IPS-NIHi11 (cell line): Measurements from ENCODE around the gene OSMR.

Source experiments
- DNase-seq: peaks from one replicate; pipeline ENCODE4 v3.0.0; 2012; ENCODE audit warnings: mixed read lengths, low spot score

OSMR gene

DNA sequence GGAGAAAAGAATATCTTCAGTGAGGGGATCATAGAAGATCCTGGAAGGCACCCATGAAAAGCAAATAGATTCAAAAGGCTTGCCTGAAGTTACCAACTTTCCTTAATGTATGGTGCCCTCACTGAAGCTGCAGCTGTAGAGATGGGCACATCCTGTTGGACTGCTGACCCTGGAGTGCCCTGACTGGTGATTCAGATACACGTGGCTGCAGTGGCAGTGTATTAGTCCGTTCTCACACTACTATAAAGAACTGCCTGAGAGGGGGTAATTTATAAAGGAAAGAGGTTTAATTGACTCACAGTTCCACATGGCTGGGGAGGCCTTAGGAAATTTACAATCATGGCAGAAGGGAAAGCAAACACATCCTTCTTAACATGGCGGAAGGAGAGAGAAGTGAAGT is 80.3 kb downstream of the OSMR start:
- no peak for DNase-seq

DNA sequence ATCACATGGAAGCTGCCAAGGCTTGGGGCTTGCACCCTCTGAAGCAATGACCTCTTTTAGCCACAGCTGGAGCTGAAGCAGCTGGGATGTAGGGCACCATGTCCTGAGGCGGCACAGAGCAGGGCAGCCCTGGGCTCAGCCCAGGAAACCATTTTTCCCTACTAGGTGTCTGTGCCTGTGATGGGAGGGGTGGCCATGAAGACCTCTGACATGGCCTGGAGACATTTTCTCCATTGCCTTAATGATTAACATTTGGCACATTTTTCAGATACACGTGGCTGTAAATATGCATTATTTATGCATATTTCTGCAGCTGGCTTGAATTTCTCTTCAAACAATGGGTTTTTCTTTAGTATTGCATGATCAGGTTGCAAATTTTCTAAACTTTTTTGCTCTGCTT is 81.7 kb downstream of the OSMR start:
- no peak for DNase-seq

DNA sequence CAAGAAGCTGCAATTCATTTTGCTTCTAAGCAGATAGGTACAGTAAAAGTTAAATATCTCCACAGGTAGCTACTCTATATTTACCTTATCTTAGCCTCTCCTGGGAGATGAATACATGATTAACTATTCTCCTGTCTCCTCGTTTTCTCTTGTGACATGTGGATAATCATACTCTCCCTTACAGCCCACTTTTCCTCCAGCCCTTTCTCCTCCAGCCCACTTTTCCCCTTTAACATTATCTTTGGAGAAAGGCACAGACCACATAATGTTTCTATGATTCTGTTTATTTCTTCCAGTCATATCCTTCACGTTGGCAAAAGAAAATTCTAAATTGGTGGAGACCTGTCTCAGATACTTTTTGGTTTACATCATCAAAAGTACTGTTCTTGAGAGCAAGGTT is 84.0 kb downstream of the OSMR start:
- no peak for DNase-seq

DNA sequence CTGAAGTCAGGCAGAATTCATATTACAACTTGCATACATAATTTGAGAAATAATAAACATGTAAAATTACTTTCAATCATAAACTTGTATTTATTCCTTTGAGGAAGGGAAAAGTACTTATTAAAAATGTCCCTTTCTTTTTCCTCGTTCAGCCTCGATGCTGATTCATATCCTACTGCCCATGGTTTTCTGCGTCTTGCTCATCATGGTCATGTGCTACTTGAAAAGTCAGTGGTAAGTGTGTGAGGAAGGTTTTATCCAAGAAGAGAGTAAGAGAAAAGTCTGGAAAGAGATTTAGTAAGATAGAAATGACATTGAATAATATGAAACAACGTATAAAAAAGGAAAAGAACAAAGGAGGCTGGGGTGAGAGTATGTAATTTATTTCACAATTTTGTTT is 85.9 kb downstream of the OSMR start:
- DNase-seq, result no peak

DNA sequence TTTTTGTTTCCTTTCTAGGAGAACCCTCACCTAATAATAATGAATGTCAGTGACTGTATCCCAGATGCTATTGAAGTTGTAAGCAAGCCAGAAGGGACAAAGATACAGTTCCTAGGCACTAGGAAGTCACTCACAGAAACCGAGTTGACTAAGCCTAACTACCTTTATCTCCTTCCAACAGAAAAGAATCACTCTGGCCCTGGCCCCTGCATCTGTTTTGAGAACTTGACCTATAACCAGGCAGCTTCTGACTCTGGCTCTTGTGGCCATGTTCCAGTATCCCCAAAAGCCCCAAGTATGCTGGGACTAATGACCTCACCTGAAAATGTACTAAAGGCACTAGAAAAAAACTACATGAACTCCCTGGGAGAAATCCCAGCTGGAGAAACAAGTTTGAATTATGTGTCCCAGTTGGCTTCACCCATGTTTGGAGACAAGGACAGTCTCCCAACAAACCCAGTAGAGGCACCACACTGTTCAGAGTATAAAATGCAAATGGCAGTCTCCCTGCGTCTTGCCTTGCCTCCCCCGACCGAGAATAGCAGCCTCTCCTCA is 87.1 kb downstream of the OSMR start:
- no peak for DNase-seq

DNA sequence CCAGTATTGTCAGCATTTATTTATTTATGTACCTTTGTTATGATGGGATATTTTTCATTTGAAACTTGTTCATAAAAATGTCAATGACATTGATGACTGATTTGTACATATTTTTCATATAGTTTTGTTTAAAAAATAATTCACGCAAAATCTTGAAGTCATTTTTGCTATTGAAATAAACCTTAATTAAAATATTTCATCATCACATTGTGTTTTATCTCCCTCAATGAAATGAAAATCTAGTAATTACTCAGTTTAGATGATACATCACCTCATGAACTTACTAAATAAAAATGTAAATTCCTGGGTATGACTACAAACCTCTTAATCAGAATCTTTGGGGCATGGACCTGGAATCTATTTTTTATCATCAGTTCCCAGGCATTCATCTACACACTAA is 89.6 kb downstream of the OSMR start:
- no peak for DNase-seq

DNA sequence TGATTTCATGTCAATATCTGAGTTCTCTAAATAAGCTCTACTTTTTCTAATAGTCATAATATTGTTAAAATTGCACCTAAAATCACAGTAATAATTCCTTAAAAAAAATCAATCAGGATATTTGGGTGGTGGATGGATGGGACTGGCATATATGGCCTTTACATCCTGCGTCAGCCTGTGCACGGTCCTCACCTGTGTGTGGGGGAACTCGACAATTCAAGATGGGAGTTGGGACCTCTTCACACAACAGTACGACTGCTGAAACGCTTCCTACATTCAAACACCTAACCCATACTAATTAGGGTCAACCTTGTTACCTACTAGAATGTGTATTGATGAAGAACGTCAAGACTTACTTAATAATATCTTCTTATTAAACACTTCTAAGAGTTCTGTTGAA is 90.5 kb downstream of the OSMR start:
- DNase-seq, result no peak

DNA sequence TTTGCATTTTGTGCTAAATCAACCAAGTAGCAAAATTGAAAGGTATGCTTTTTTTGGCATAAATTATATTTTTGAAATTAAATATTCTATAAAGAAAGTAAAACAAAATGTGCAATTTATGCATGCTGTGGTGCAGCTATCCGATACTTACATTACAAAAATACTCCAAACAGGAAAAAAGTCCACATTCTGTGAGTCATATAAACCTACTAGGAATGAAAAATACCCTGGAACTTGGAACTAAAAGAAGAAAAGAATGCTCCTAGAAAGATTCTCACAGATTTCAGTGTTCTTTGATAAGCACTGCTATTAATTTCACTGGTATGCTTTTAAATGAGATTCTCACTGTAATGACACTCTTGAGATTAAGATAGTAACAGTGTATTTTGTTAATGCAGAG is 92.6 kb downstream of the OSMR start:
- DNase-seq, result no peak

DNA sequence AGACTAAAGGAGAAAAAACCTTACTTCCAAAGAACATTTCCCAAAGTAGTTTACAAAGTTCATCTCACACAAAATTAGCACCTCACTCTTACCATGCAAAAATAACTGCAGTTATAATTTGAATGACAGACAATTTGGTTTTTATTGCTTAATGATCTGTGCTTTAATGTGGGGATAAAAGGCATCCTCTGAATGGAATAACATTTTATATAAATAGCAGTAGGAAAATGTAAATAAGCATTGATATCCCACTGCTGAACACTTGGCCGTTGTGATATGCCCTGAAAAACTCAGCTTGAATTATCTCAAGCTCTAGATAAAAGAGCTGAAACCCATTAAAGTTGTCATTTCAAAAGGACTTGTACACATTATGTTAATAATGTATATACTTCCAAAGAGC is 93.2 kb downstream of the OSMR start:
- no peak for DNase-seq

DNA sequence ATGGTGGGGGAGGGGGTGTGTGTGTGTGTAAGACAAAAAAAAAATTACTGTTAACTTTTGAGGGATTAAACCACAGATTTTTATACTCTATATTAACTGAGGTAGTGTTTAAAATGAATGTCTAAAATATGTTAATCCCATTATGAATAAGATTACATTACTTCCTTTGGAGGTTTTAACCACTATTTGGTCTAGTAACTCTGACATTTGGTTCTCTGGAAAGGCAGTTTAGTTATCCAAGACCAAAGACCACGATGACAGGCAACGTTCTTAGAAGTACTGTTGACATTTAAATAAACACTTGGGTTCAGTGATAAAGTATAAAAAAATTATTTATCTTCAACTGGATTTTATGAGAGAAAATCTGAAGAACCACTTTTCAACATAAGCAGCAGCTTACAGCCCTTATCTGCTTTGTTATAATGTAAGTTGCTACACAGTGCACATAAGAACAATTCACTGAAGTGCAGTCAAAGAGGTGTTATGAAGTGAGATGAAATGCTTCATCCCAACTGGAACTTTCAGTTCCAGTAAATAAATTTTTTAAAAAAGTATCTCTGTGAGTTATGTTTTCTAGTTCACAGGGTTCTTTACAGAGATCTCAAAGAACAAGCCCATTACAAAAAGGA is 94.5 kb downstream of the OSMR start:
- DNase-seq, result no peak

DNA sequence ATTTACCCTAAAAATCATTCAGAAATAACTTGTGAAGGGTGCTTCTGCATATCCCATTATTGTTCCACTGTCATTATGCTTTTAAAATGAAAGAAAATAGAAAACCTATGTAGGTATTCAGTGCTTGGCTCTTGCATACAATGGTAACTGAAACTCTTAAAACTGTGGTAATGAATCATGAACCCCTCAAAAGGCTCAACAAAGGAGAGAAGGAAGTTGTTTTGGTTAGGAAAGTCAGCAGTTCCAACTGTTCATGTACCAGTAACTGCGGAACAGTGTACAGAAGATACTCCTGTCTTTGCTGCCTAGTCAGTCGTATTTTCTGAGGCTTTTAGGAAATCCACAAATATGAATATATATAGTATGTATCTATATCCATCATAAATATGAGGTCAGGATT is 96.1 kb downstream of the OSMR start:
- DNase-seq, result no peak

DNA sequence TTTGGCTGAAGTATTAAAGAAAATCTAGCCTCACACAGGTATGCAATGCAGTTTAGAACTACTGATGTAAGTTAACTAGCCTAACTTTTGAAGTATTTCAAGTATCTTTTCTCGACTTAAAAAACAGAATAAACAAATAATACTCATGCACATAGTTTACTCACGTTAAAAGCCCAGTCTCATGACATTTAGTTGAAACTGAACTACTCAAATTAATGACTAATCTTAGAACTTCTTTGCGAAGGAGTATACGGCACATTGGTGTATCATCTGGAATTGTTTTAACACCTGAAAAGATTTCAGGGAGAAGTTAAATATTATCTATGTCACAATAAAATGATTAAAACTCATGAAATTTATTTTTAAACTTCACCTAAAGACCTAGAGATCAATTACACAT is 98.5 kb downstream of the OSMR start:
- no peak for DNase-seq

DNA sequence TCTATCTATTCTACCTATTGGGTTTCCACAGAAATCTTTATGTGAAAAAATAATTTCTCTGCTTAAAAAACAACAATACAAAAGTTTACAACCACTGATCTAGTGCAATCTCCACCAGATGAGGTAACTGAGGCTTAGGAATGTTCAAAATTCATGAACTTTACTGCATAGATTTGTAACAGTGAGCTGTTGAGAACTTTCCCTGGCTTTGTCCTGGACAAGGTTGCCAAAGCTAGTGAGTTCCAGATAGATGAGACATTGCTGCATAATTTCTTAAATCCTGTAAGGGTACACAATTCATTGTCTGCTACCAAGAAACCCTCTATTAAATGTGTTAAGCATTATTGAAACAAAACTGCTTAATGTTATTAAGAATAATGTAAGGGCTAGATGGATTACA is 102.7 kb downstream of the OSMR start:
- no peak for DNase-seq

DNA sequence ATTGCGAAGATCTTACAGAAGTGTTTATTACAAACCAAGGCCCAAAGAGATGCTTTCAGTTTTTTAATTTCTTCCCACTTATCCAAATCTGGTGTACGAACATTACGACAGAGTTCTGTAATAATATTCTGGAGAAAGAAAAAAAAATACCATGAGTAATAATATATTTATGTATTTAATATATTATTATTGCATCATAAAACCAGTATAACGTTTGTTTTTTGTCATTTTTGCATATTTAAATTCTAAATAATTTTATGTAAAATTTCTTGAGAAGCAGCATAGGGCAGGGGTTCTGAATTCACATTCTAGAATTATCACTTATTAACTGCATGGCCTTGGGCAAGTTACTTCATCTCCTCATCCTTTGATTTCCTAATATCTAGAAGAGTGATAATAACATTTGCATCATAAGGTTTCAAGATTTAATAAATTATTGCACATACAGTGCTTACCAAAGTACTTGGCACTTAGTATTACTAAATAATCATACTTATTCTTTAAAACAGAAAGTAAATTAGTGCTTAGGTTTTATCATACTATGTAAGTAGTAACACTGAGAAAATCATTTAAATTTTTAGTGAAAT is 107.7 kb downstream of the OSMR start:
- no peak for DNase-seq

DNA sequence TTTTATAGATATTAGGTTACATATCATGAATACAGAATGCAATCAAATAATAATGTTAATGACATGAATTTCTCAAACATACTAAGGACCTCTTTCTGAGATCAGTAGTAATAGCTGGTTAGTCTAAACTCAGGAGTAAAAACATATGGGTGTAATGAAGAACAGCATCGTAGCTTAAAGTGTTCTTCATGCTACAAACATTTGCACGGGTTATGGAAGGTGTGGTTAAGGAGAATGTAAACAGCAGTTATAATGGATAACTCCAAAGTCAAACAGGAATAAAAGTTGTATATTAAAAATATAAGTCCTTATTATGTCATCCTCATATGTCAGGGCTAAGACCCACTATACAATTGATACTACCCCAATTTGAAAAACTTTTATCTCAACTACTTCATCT is 115.9 kb downstream of the OSMR start:
- no peak for DNase-seq

DNA sequence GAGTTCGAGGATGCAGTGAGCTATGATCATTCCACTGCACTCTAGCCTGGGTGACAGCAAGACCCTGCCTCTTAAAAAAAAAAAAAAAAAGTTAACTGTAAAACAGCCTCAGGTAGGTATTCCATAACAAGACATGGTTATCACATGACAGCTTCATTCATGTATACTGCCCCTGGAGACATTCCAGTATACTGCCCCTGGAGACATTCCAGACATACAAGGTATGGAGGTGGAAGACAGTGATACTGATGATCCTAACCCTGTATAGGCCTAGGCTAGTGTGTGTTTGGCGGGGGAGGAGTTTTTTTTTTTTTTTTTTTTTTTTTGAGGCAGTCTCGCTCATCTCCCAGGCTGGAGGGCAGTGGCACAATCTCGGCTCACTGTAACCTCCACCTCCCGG is 122.9 kb downstream of the OSMR start:
- no peak for DNase-seq

DNA sequence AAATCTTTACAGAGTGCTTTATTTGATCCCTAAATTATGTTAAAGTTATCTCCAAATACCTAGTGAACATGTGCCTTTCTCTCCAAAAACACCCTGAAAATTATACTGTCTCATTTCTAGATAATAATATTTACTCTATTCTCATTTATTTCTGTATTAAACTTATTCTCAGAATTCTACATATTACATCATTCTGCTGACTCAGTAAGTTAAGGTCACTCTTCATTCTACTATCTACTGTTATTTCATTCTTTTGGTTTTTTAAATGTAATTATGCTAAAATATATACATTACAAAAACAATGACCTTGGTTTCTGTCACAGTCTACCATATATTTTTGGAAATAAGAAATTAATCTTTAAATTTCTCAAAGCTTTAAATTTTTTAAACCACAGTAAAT is 132.2 kb downstream of the OSMR start:
- DNase-seq, result no peak

DNA sequence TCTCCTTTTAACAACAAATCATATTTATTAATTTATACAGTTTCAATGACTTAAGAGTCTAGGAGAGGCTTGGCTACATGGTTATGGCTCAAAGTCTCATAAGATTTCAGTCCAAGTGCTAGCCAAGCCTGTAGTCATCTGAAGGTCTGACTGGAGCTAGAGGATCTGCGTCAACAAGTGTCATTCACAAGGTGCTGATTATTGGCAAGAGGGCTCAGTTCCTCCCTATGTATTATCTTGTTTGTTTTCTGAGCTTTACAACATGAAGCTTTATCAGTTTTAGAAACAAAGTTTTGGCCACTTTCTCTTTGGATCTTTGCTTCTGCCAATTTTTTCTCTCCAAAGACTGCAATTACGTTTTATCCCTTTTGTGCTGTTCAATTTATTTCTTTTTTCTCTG is 133.7 kb downstream of the OSMR start:
- DNase-seq, result no peak
